Caco-2 (cell line): ENCODE data around the gene DUSP5. TPM values are rescaled to one million over a fixed set of nuclear protein-coding genes. Genes with fewer than 3 reads are reported as not detected.

Experiments used
- BruUV-seq: library from RNA; stranded (reverse); fragments of 400-500 nt; replicated peaks from 2 replicates; lab custom pipeline; 2021; lab: Mats Ljungman, UMichigan
- CTCF ChIA-PET: fragments of 300-600 bp; sonication (Branson Sonifier 250); formaldehyde crosslinking; loops from one replicate; lab custom pipeline; 2022; ENCODE audit warnings: antibody characterized with exemption; lab: Charles Lee
- POLR2A ChIA-PET: fragments of 300-600 bp; sonication (Branson Sonifier 250); formaldehyde crosslinking; loops from one replicate; lab custom pipeline; 2022; ENCODE audit warnings: antibody characterized with exemption; lab: Charles Lee
- DNase-seq, 2 experiments: peaks; one replicate each; pipeline versions ENCODE4 v3.0.0 to v3.0.0-alpha.2; 2020 to 2022
- H3K27me3 ChIP-seq: replicated peaks from 2 replicates; pipeline ENCODE4 v1.6.0; 2011; ENCODE audit warnings: low read length; ENCODE audit not compliant: control insufficient read depth, insufficient read depth
- H3K36me3 ChIP-seq: 2 replicates; pipeline ENCODE4 v1.5.1; 2011; ENCODE audit warnings: low read length; ENCODE audit not compliant: control insufficient read depth, insufficient read depth
- H3K4me1 ChIP-seq: fragments of 250-450 bp; sonication (Bioruptor Pico); 2 replicates; pipeline ENCODE4 v1.5.1; 2020; ENCODE audit warnings: mild to moderate bottlenecking
- H3K4me3 ChIP-seq: 2 replicates; pipeline ENCODE4 v1.5.1; 2011; ENCODE audit warnings: low read depth, mild to moderate bottlenecking, control low read depth, low read length
- H3K9me3 ChIP-seq: fragments of 250-450 bp; sonication (Bioruptor Pico); 2 replicates; pipeline ENCODE4 v1.5.1; 2020; ENCODE audit warnings: mild to moderate bottlenecking, moderate library complexity
- H3K27ac Mint-ChIP-seq: one replicate; pipeline ENCODE4 v1.8.0; 2022; ENCODE audit warnings: mixed read lengths; ENCODE audit not compliant: unreplicated experiment
- H3K27me3 Mint-ChIP-seq: one replicate; pipeline ENCODE4 v1.8.0; 2022; ENCODE audit warnings: mixed read lengths; ENCODE audit not compliant: insufficient read depth, unreplicated experiment
- H3K36me3 Mint-ChIP-seq: one replicate; pipeline ENCODE4 v1.8.0; 2022; ENCODE audit warnings: mild to moderate bottlenecking, mixed read lengths; ENCODE audit not compliant: insufficient read depth, unreplicated experiment
- H3K4me1 Mint-ChIP-seq: one replicate; pipeline ENCODE4 v1.8.0; 2022; ENCODE audit warnings: low read depth, mixed read lengths; ENCODE audit not compliant: unreplicated experiment
- H3K4me3 Mint-ChIP-seq: one replicate; pipeline ENCODE4 v1.8.0; 2022; ENCODE audit warnings: mild to moderate bottlenecking, moderate library complexity, mixed read lengths; ENCODE audit not compliant: unreplicated experiment
- H3K9me3 Mint-ChIP-seq: one replicate; pipeline ENCODE4 v1.8.0; 2022; ENCODE audit warnings: mixed read lengths; ENCODE audit not compliant: unreplicated experiment
- intact Hi-C: fragments of 100-400 bp; cut with micrococcal nuclease; formaldehyde crosslinking; loops from one replicate; pipeline ENCODE4 v1.10.0; 2022; ENCODE audit not compliant: unreplicated experiment
- total RNA-seq: library from RNA; stranded (reverse); gene quantifications from 2 replicates; pipeline ENCODE4 v1.2.3, GENCODE V29; 2022
- TF ChIP-seq, protein P1 (sequence below), 2 experiments: fragments of 200-600 bp in 1 of 2; IDR thresholded peaks; 1 replicate in 1 of 2; 2 replicates in 1 of 2; pipeline versions ENCODE4 v1.5.1 to v1.8.0; 2011 to 2022; ENCODE audit warnings: antibody characterized with exemption in 1 of 2, control low read depth in 1 of 2, inconsistent platforms in 1 of 2, low read depth in 1 of 2, low read length in 1 of 2, mild to moderate bottlenecking in 1 of 2, moderate library complexity in 1 of 2; ENCODE audit not compliant: insufficient read depth in 1 of 2, severe bottlenecking in 1 of 2, unreplicated experiment in 1 of 2

DUSP5 gene
- total RNA-seq, 1 experiment from 2014 or later: 15.0 TPM

DNA sequence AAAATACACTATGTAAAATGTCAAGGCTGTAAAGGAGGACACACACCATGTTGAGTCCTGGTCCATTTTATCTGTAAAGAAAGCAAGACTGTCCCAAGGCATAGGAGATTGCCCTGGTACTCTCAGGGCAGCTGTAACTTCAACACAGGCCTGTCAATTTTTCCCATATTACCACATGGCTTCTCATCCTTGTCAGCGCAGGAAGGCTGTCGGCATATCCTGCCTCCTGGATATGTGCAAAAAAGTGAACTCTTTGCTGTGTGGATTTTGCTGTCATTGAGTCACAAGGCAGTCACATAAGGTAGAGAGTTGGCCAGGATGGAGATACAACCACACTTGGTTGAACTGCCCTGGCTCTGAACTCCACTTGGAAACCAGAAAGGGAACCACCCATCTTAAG is 8.7 kb downstream of the DUSP5 start:
- Mint-ChIP-seq H3K36me3 (peaks cover 47% of the 10 kb centered on the region), H3K4me3 (no peak overlapping the region), H3K4me1 (peaks cover 2% of the 10 kb centered on the region), H3K27ac (no peak overlapping the region), H3K27me3 (no peaks in the 10 kb centered on the region), H3K9me3 (no peaks in the 10 kb centered on the region)
- TF ChIP-seq, protein P1, sequence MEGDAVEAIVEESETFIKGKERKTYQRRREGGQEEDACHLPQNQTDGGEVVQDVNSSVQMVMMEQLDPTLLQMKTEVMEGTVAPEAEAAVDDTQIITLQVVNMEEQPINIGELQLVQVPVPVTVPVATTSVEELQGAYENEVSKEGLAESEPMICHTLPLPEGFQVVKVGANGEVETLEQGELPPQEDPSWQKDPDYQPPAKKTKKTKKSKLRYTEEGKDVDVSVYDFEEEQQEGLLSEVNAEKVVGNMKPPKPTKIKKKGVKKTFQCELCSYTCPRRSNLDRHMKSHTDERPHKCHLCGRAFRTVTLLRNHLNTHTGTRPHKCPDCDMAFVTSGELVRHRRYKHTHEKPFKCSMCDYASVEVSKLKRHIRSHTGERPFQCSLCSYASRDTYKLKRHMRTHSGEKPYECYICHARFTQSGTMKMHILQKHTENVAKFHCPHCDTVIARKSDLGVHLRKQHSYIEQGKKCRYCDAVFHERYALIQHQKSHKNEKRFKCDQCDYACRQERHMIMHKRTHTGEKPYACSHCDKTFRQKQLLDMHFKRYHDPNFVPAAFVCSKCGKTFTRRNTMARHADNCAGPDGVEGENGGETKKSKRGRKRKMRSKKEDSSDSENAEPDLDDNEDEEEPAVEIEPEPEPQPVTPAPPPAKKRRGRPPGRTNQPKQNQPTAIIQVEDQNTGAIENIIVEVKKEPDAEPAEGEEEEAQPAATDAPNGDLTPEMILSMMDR (IDR thresholded peaks at IDR 0.05; ENCODE audit: insufficient read depth in 1 of 2, low read depth in 1 of 2, low read length in 1 of 2, severe bottlenecking in 1 of 2, unreplicated experiment in 1 of 2): no peak
- Histone ChIP-seq H3K9me3 (no peaks in the 10 kb centered on the region), H3K4me3 (no peak overlapping the region), H3K36me3 (peaks cover 1% of the 10 kb centered on the region), H3K27me3 (no peaks in the 10 kb centered on the region), H3K4me1 (peaks cover 18% of the 10 kb centered on the region)
- no peak for DNase-seq
- intact Hi-C loops: no loop called here
- BruUV-seq: no TSS peak
- POLR2A ChIA-PET: no interaction called here
- CTCF ChIA-PET: interaction anchor here (0.7 kb wide), 1 partner anchor 148 kb away, joined by 3 read pairs; no protein-coding TSS in a partner anchor

GRCh38 chr10:110507346-110507745 is 9.6 kb downstream of the DUSP5 start:
- no peak overlapping the region for H3K4me3 Mint-ChIP-seq
- peaks cover 53% of the 10 kb centered on the region for H3K36me3 Mint-ChIP-seq
- intact Hi-C loops: no loop called here
- Histone ChIP-seq H3K36me3 (peaks cover 1% of the 10 kb centered on the region), H3K4me3 (no peak overlapping the region), H3K4me1 (peaks cover 18% of the 10 kb centered on the region), H3K27me3 (no peaks in the 10 kb centered on the region), H3K9me3 (no peaks in the 10 kb centered on the region)
- ChIA-PET CTCF (no interaction called here), POLR2A (no interaction called here)
- TF ChIP-seq, protein P1 (IDR thresholded peaks at IDR 0.05; ENCODE audit: insufficient read depth in 1 of 2, low read depth in 1 of 2, low read length in 1 of 2, severe bottlenecking in 1 of 2, unreplicated experiment in 1 of 2): no peak
- H3K27ac Mint-ChIP-seq: no peak overlapping the region
- no peaks in the 10 kb centered on the region for H3K27me3 Mint-ChIP-seq
- no peaks in the 10 kb centered on the region for H3K9me3 Mint-ChIP-seq
- no TSS peak for BruUV-seq
- no peaks in the 10 kb centered on the region for H3K4me1 Mint-ChIP-seq
- DNase-seq: no peak

GRCh38 chr10:110508159-110508788 is 10.6 kb downstream of the DUSP5 start:
- Mint-ChIP-seq H3K4me1 (no peaks in the 10 kb centered on the region), H3K36me3 (peaks cover 53% of the 10 kb centered on the region), H3K27ac (no peak overlapping the region), H3K27me3 (no peaks in the 10 kb centered on the region), H3K9me3 (no peaks in the 10 kb centered on the region), H3K4me3 (no peak overlapping the region)
- no peaks in the 10 kb centered on the region for H3K27me3 ChIP-seq
- no peak overlapping the region for H3K4me3 ChIP-seq
- POLR2A ChIA-PET: no interaction called here
- intact Hi-C loops: no loop called here
- H3K9me3 ChIP-seq: no peaks in the 10 kb centered on the region
- no TSS peak for BruUV-seq
- CTCF ChIA-PET: no interaction called here
- peaks cover 22% of the 10 kb centered on the region for H3K4me1 ChIP-seq
- TF ChIP-seq, protein P1 (IDR thresholded peaks at IDR 0.05; ENCODE audit: insufficient read depth in 1 of 2, low read depth in 1 of 2, low read length in 1 of 2, severe bottlenecking in 1 of 2, unreplicated experiment in 1 of 2): no peak
- peaks cover 1% of the 10 kb centered on the region for H3K36me3 ChIP-seq
- DNase-seq: no peak
